Measurements from ENCODE around the gene CCNT1.
"Not testable (repeated sequence)": the region's sequence is repeated elsewhere in the genome, so short reads cannot be mapped to it uniquely, and the experiment has no call there.

The CCNT1 gene

GRCh38 chr12:48716168-48716492 is 377 bp downstream of the CCNT1 start:
- no peak for TF ChIP-seq CTCF (IDR thresholded peaks at IDR 0.05)
- H3K27ac ChIP-seq: peak overlapping the region; percentile 97
- DNase-seq (ENCODE audit: low spot score): no peak

GRCh38 chr12:48712209-48712608 is 4.3 kb downstream of the CCNT1 start:
- no peak for TF ChIP-seq CTCF (IDR thresholded peaks at IDR 0.05)
- Histone ChIP-seq H3K4me3 (no peak overlapping the region), H3K27ac (no peak overlapping the region)
- DNase-seq (ENCODE audit: low spot score): no peak

More at GRCh38 chr12:48716168-48716492, 377 bp downstream of the CCNT1 start:
- peak overlapping the region; percentile 87 for H3K4me3 ChIP-seq

- H3K4me3 ChIP-seq; DNase-seq (ENCODE audit: low spot score); H3K27ac ChIP-seq: not testable (repeated sequence)
Measured at GRCh38 chr12:48698822-48699221, 17.7 kb downstream of the CCNT1 start.

- DNase-seq (ENCODE audit: low spot score): no peak
- H3K4me3 ChIP-seq: no peak overlapping the region
- H3K27ac ChIP-seq: no peak overlapping the region
- no peak for TF ChIP-seq CTCF (IDR thresholded peaks at IDR 0.05)
Measured at GRCh38 chr12:48696626-48697025, 19.9 kb downstream of the CCNT1 start.

- TF ChIP-seq CTCF (IDR thresholded peaks at IDR 0.05): no peak
- Histone ChIP-seq H3K4me3 (no peak overlapping the region), H3K27ac (no peak overlapping the region)
- DNase-seq (ENCODE audit: low spot score): no peak
Measured at GRCh38 chr12:48695859-48696258, 20.6 kb downstream of the CCNT1 start.

- no peak overlapping the region for H3K4me3 ChIP-seq
- H3K27ac ChIP-seq: no peak overlapping the region
- no peak for DNase-seq (ENCODE audit: low spot score)
- no peak for TF ChIP-seq CTCF (IDR thresholded peaks at IDR 0.05)
Measured at GRCh38 chr12:48694038-48694437, 22.5 kb downstream of the CCNT1 start.

- H3K4me3 ChIP-seq: no peak overlapping the region
- DNase-seq (ENCODE audit: low spot score): no peak
- TF ChIP-seq CTCF (IDR thresholded peaks at IDR 0.05): no peak
- H3K27ac ChIP-seq: no peak overlapping the region
Measured at GRCh38 chr12:48693572-48693971, 22.9 kb downstream of the CCNT1 start.
